HEK293 (cell line): ENCODE data around the gene MMP28.

ENCODE experiments used
- CTCF ChIP-seq: fragments of 450-650 bp; formaldehyde crosslinking; IDR thresholded peaks from 2 replicates; pipeline ENCODE4 v1.5.1; 2016; ENCODE audit warnings: missing biosample characterization, missing genetic modification characterization
- ELK4 ChIP-seq: IDR thresholded peaks from 2 replicates; pipeline ENCODE4 v1.6.1; 2011; ENCODE audit warnings: mild to moderate bottlenecking, low read depth, low read length, borderline replicate concordance
- GLI4 ChIP-seq: fragments of 450-650 bp; formaldehyde crosslinking; IDR thresholded peaks from 2 replicates; pipeline ENCODE4 v1.5.1; 2016; ENCODE audit warnings: missing biosample characterization, missing genetic modification characterization
- KLF8 ChIP-seq: fragments of 450-650 bp; formaldehyde crosslinking; IDR thresholded peaks from 2 replicates; pipeline ENCODE4 v1.5.1; 2016; ENCODE audit warnings: missing biosample characterization, missing genetic modification characterization
- MEIS1 ChIP-seq: sonication (generic); formaldehyde crosslinking; IDR thresholded peaks from 2 replicates; pipeline ENCODE4 v1.8.1; 2022; ENCODE audit warnings: missing genetic modification reagents, mild to moderate bottlenecking, borderline replicate concordance
- MYNN ChIP-seq: fragments of 450-650 bp; formaldehyde crosslinking; IDR thresholded peaks from 2 replicates; pipeline ENCODE4 v1.5.1; 2016; ENCODE audit warnings: missing biosample characterization, missing genetic modification characterization, borderline replicate concordance
- PBX3 ChIP-seq: sonication (generic); formaldehyde crosslinking; IDR thresholded peaks from 2 replicates; pipeline ENCODE4 v1.8.1; 2022; ENCODE audit warnings: mild to moderate bottlenecking, moderate library complexity, missing genetic modification reagents
- PRDM10 ChIP-seq: fragments of 450-650 bp; formaldehyde crosslinking; IDR thresholded peaks from 2 replicates; pipeline ENCODE4 v1.5.1; 2016; ENCODE audit warnings: missing biosample characterization, missing genetic modification characterization
- ZBTB20 ChIP-seq: fragments of 450-650 bp; formaldehyde crosslinking; IDR thresholded peaks from 2 replicates; pipeline ENCODE4 v1.5.1; 2016; ENCODE audit warnings: missing biosample characterization, missing genetic modification characterization
- ZBTB8A ChIP-seq: fragments of 450-650 bp; formaldehyde crosslinking; IDR thresholded peaks from 2 replicates; pipeline ENCODE4 v1.5.1; 2016; ENCODE audit warnings: missing biosample characterization, missing genetic modification characterization
- ZNF335 ChIP-seq: fragments of 450-650 bp; formaldehyde crosslinking; conservative IDR thresholded peaks from 2 replicates; pipeline ENCODE4 v1.5.1; 2016; ENCODE audit warnings: missing biosample characterization, missing genetic modification characterization
- ZNF404 ChIP-seq: fragments of 450-650 bp; formaldehyde crosslinking; IDR thresholded peaks from 2 replicates; pipeline ENCODE4 v1.5.1; 2017; ENCODE audit warnings: missing biosample characterization, missing genetic modification characterization
- ZNF830 ChIP-seq: fragments of 450-650 bp; IDR thresholded peaks from 2 replicates; pipeline ENCODE4 v1.5.0; 2018; ENCODE audit warnings: missing biosample characterization, missing genetic modification characterization, low read depth, mild to moderate bottlenecking, moderate library complexity
- TF ChIP-seq, protein P1 (sequence below): fragments of 450-650 bp; formaldehyde crosslinking; IDR thresholded peaks from 2 replicates; pipeline ENCODE4 v1.5.1; 2016; ENCODE audit warnings: missing biosample characterization, missing genetic modification characterization

- no peak for TF ChIP-seq MYNN (tag by site-specific recombination)
- TF ChIP-seq MEIS1 (CRISPR knock-in tag) = no peak
- TF ChIP-seq CTCF (tag by site-specific recombination) = no peak
- TF ChIP-seq ZNF830 (tag by site-specific recombination) = no peak
- no peak for TF ChIP-seq ZBTB8A
- no peak for TF ChIP-seq PBX3 (CRISPR knock-in tag)
- TF ChIP-seq ZBTB20 = no peak
- TF ChIP-seq ZNF404 (tag by site-specific recombination) = no peak
- TF ChIP-seq KLF8 = no peak
- TF ChIP-seq PRDM10 (tag by site-specific recombination) = no peak
- TF ChIP-seq, protein P1, sequence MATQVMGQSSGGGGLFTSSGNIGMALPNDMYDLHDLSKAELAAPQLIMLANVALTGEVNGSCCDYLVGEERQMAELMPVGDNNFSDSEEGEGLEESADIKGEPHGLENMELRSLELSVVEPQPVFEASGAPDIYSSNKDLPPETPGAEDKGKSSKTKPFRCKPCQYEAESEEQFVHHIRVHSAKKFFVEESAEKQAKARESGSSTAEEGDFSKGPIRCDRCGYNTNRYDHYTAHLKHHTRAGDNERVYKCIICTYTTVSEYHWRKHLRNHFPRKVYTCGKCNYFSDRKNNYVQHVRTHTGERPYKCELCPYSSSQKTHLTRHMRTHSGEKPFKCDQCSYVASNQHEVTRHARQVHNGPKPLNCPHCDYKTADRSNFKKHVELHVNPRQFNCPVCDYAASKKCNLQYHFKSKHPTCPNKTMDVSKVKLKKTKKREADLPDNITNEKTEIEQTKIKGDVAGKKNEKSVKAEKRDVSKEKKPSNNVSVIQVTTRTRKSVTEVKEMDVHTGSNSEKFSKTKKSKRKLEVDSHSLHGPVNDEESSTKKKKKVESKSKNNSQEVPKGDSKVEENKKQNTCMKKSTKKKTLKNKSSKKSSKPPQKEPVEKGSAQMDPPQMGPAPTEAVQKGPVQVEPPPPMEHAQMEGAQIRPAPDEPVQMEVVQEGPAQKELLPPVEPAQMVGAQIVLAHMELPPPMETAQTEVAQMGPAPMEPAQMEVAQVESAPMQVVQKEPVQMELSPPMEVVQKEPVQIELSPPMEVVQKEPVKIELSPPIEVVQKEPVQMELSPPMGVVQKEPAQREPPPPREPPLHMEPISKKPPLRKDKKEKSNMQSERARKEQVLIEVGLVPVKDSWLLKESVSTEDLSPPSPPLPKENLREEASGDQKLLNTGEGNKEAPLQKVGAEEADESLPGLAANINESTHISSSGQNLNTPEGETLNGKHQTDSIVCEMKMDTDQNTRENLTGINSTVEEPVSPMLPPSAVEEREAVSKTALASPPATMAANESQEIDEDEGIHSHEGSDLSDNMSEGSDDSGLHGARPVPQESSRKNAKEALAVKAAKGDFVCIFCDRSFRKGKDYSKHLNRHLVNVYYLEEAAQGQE (tag by site-specific recombination) = no peak
- TF ChIP-seq GLI4 = no peak
- TF ChIP-seq ZNF335 (tag by site-specific recombination) = no peak; the same call in 1 of the 2 replicates
- TF ChIP-seq ELK4 = no peak
These were observed 20.4 kb downstream of the MMP28 start for GRCh38 chr17:35775039-35775438.
